Peyer's patch (tissue), 4 donors: Measurements from ENCODE around the gene USP53.

ENCODE experiments used
- CTCF ChIP-seq, 6 experiments: fragments of 450-650 bp in 4 of 6; fragments of 200-600 bp in 2 of 6; sonication (generic) in 1 of 6; IDR thresholded peaks; one replicate each; pipeline ENCODE4 v1.5.1; 2017 to 2019; ENCODE audit warnings: antibody characterized with exemption in 6 of 6, mild to moderate bottlenecking in 3 of 6, moderate library complexity in 1 of 6
- POLR2A ChIP-seq, 2 donors: fragments of 450-650 bp; IDR thresholded peaks; one replicate each; pipeline ENCODE4 v1.5.1; 2017; ENCODE audit warnings: antibody characterized with exemption in 2 of 2, mild to moderate bottlenecking in 2 of 2, moderate library complexity in 2 of 2

- TF ChIP-seq CTCF (IDR thresholded peaks at IDR 0.05) (no peak), POLR2A (IDR thresholded peaks at IDR 0.05) (no peak)
Measured at GRCh38 chr4:119271361-119272085, 59.0 kb downstream of the USP53 start.
